ENCODE results near the gene OR1J4. TPM values are rescaled to one million over a fixed set of nuclear protein-coding genes. Genes with fewer than 3 reads are reported as not detected.
"Not testable (repeated sequence)": the region's sequence is repeated elsewhere in the genome, so short reads cannot be mapped to it uniquely, and the experiment has no call there.

The OR1J4 gene
- total and polyA plus RNA-seq, 8 donors = 3.3 TPM; not detected in 7

- no peaks in the 10 kb centered on the region for H3K27me3 ChIP-seq
- DNase-seq = no peak
- TF ChIP-seq CTCF (IDR thresholded peaks at IDR 0.05) (no peak), POLR2A (IDR thresholded peaks at IDR 0.05) (no peak), EP300 (IDR thresholded peaks at IDR 0.05) (no peak), POLR2AphosphoS5 (IDR thresholded peaks at IDR 0.05) (no peak)
- H3K4me3 ChIP-seq = no peak within 1 kb of the TSS
- H3K27ac ChIP-seq = no peak within 1 kb of the TSS
- intact Hi-C loops (cut with DNase I; ENCODE audit: low total_unique reads) = no loop called here
- H3K4me1 ChIP-seq = no peaks in the 10 kb centered on the region
- H3K36me3 ChIP-seq = no peaks in the 10 kb centered on the region
- no peaks in the 10 kb centered on the region for H3K9me3 ChIP-seq
- 89 to 95% (median 91%) methylated on average over 3 of the region's 3 CpGs for WGBS, 5 donors
Observed at GRCh38 chr9:122527193-122527592, 8.3 kb downstream of the OR1J4 start, which contains the start of gene OR1N1. Gene OR1N1 (minus strand): TSS chr9:122527293. CDS start chr9:122527293, 0 bp downstream.

GRCh38 chr9:122531157-122531556 is 12.2 kb downstream of the OR1J4 start:
- H3K9me3 ChIP-seq; H3K36me3 ChIP-seq; DNase-seq; H3K27me3 ChIP-seq; H3K4me3 ChIP-seq; H3K4me1 ChIP-seq; intact Hi-C loops (cut with DNase I; ENCODE audit: low total_unique reads); H3K27ac ChIP-seq: not testable (repeated sequence)
- 26 to 46% (median 40%) methylated on average over 4 of the region's 4 CpGs for WGBS, 5 donors

GRCh38 chr9:122536134-122536533 is 17.2 kb downstream of the OR1J4 start:
- TF ChIP-seq POLR2AphosphoS5 (IDR thresholded peaks at IDR 0.05) = no peak
- no peak for TF ChIP-seq EP300 (IDR thresholded peaks at IDR 0.05)
- no peak for TF ChIP-seq POLR2A (IDR thresholded peaks at IDR 0.05)
- no peak for TF ChIP-seq CTCF (IDR thresholded peaks at IDR 0.05)
- Histone ChIP-seq H3K27me3 (no peaks in the 10 kb centered on the region), H3K36me3 (no peaks in the 10 kb centered on the region), H3K4me3 (no peak overlapping the region), H3K9me3 (peaks cover 0 to 14% (median 0%) of the 10 kb centered on the region in 4 donors), H3K27ac (no peak overlapping the region), H3K4me1 (no peaks in the 10 kb centered on the region)
- 78 to 98% (median 96%) methylated on average over 1 of the region's 1 CpG for WGBS, 5 donors
- intact Hi-C loops (cut with DNase I; ENCODE audit: low total_unique reads) = no loop called here
- no peak for DNase-seq

GRCh38 chr9:122537066-122537465 is 18.1 kb downstream of the OR1J4 start:
- DNase-seq; H3K27me3 ChIP-seq; H3K27ac ChIP-seq; H3K4me3 ChIP-seq; H3K4me1 ChIP-seq; H3K36me3 ChIP-seq; intact Hi-C loops (cut with DNase I; ENCODE audit: low total_unique reads): not testable (repeated sequence)
- H3K9me3 ChIP-seq = peaks cover 0 to 14% (median 0%) of the 10 kb centered on the region in 4 donors
- WGBS, 5 donors = 63 to 78% (median 66%) methylated on average over 7 of the region's 7 CpGs

- DNase-seq = no peak
- no peaks in the 10 kb centered on the region for H3K27me3 ChIP-seq
- no peaks in the 10 kb centered on the region for H3K4me1 ChIP-seq
- TF ChIP-seq EP300 (IDR thresholded peaks at IDR 0.05) (no peak), CTCF (IDR thresholded peaks at IDR 0.05) (no peak), POLR2A (IDR thresholded peaks at IDR 0.05) (no peak), POLR2AphosphoS5 (IDR thresholded peaks at IDR 0.05) (no peak)
- H3K9me3 ChIP-seq = peaks cover 0 to 14% (median 0%) of the 10 kb centered on the region in 4 donors
- no peaks in the 10 kb centered on the region for H3K36me3 ChIP-seq
- intact Hi-C loops (cut with DNase I; ENCODE audit: low total_unique reads) = no loop called here
- H3K27ac ChIP-seq = no peak overlapping the region
- WGBS, 5 donors = 54 to 72% (median 63%) methylated on average over 2 of the region's 2 CpGs
- H3K4me3 ChIP-seq = no peak overlapping the region
Observed at GRCh38 chr9:122538757-122539156, 19.8 kb downstream of the OR1J4 start.

Measured in stomach (tissue), 9 donors.